GM21529 (cell line): ENCODE results near the gene SLC25A51.

ENCODE experiments used
- ATAC-seq: cut with Tn5 transposase; IDR thresholded peaks from one replicate; pipeline ENCODE4 v1.9.1; 2021; ENCODE audit not compliant: unreplicated experiment

Gene SLC25A51

GRCh38 chr9:37852222-37852621 lies 51.7 kb downstream of the SLC25A51 start:
- no peak for ATAC-seq

DNA sequence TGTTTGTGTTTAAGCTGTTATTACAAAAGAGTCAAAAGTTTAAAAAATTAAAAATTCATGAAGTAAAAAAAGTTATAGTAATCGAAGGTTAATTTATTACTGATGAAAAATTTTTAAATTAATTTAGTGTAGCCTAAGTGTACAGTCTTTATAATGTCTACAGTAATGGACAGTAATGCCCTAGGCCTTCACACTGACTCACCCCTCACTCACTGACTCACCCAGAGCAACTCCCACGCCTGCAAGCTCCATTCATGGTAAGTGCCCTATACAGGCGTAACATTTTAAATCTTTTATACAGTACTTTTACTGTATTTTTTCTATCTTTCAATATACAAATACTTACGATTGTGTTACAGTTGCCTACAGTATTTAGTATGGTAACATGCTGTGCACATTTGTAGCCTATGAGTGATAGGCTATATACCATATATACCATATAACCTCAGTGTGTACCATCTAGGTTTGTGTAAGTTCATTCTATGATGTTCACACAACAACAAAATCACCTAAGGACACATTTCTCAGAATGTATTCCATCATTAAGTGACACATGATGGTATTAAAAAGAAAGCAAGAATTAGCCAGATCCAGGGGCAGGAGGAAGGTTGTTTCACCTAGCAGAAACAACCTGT lies 63.2 kb downstream of the SLC25A51 start:
- no peak for ATAC-seq

DNA sequence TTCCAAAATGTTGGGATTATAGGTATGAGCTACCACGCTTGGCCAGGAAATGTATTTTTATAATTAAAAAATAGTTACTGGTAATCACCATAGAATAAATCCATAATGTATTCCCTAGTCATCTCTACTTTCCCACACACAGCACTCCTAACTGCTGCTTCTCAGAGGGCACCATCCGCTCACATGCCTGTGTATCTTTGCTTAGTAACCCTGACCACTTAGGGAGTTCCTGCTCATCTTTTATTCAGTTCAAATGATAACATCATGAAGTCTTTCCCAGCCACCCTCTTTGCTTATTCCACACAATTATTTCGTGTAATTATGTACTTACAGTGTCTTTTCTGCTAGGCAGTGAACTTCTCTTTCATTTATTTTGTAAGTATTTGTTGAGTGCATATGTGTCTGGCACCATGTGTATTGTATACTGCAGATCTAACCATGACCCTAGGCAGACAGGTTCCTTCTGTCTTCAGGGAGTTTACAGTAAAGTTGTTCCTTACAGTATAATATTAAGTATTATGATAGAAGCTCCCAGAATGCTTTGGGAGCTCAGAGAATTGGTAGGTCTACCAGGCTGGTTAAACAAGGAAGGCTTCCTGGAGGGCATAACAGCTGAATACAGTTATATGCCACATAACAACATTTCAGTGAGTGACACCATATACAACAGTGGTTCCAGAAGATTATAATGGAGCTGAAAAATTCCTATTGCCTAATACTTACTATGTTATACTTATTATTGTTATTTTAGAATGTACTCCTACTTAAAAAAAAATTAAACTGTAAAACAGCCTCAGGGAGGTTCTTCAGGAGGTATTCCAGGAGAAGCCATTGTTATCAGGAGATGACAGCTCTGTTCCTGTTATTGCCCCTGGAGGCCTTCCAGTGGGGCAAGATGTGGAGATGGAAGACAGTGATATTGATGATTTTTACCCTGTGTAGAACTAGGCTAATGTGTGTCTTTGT lies 64.1 kb downstream of the SLC25A51 start:
- no peak for ATAC-seq
